ENCODE data around the gene ATP5F1E.
"Not testable (repeated sequence)": the region's sequence is repeated elsewhere in the genome, so short reads cannot be mapped to it uniquely, and the experiment has no call there.

ATP5F1E gene

DNA sequence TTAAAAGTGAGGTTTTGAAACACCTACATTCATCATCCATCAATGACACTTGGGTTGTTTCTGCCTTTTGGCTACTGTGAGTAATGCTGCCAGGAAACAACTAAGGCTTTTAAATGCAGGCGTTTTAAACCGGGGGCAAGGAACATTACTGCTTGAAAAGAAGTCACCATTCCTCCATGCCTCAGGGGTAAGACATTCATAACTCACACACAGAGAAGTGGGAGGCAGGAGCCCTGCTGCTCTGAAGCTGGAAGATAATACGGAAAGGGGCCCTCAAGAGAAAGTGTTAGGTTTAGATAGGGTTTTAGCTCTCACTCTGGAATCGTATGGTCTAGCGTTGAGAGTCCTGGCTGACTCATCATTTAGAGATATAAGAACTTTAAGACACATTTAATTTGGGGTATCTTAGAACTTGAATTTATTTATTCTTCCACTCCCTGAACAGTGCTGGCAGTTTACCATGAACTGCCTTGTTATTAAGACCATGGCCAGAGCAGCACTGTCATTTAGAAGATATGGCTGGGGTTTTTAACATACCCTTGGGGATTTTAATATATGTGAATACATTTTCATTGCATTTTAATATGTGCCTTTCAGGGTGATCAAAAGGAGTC, 11.1 kb downstream of the ATP5F1E start:
- DNase-seq (ENCODE audit: low read depth in 2 of 3, low spot score in 2 of 3), result no peak

DNA sequence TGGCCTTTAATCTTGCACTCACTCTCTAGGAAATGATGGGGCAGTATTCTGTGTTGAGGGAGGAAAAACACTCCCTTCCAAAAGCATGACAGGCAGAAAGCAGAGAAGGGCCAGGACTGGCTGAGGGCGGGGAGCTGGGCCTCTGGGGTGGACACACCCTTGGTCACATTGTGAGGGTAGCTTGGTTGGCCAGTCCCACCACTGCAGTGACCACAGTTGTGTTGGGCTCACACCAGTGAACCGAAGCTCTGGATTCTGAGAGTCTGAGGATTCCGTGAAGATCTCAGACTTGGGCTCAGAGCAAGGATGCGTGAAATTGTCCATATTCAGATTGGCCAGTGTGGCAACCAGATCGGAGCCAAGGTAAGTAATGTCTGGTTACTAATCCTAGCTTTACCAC, 12.9 kb downstream of the ATP5F1E start, which contains the start of gene TUBB1:
Gene TUBB1 (plus strand): TSS at position 213 of the 400 bp plus-strand sequence. CDS start 94 bp downstream, at position 307.
- no peak for DNase-seq (ENCODE audit: low read depth in 2 of 3, low spot score in 2 of 3)

DNA sequence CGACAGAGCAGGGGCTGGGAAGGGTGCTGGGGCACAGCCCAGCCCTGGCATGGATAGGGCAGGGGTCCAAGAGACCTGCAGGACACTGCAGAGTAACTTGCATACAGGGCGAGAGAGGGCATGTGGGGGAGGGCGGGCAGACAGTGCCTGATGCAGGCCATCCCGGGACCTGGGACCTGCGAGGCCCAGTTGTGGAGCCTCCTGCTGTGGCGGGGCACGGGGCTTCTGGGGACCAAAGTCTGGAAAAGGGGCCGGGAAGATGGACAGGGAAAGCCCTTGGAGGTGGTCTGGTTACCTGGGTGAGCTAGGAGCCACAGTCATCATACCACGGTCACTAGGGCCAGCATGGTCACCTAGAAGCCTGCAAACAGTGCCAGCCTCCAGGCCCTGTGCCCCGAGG, 13.3 kb downstream of the ATP5F1E start:
- no peak for DNase-seq (ENCODE audit: low read depth in 2 of 3, low spot score in 2 of 3)

- DNase-seq (ENCODE audit: low read depth in 2 of 3, low spot score in 2 of 3), result no peak
Observed at GRCh38 chr20:59017493-59018231, 14.5 kb downstream of the ATP5F1E start.

GRCh38 chr20:59016795-59017492, 15.2 kb downstream of the ATP5F1E start:
- no peak for DNase-seq (ENCODE audit: low read depth in 2 of 3, low spot score in 2 of 3)

DNA sequence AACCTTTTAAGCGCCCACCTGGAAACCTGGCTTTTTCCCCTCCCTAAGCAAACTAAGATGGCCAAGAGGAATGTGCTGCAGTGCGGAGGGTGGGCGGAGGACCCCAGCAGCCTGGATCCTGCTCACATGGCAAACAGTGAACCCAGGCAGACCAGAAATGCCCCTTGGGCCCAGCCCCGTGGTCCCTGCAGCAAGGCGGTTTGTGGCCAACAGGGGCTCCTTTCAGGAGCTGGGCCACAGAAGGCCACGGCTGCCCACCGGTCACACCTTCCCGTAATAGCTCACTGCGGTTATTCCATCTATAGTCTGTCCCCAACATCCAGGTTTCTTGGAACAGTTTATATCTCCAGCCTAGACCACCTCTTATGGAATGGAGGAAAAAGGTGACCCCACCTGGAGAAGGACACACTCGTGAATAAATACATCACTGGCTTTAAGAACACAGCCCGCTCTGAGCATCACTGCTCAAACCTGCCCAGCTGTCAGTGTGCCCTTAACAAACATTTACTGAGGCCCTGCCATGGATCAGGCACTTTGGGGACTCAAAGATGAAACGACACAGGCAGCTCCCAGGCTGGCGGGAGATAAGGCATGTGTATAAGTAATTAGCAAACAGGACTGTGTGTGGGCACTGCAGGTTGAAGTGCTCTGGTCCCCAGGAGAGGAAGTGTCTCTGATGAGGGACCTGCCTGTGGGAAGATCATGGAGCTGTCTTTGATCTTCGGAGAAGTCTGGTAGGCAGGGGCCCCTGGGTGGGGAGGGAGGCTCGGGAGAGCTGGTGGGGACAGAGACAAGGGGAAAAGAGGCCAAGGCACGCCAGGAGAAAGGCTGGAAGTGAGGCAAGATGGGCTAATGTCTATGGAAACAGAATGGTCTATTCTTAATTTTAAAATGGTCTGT, 16.1 kb downstream of the ATP5F1E start:
- DNase-seq (ENCODE audit: low read depth in 2 of 3, low spot score in 2 of 3), result no peak

DNA sequence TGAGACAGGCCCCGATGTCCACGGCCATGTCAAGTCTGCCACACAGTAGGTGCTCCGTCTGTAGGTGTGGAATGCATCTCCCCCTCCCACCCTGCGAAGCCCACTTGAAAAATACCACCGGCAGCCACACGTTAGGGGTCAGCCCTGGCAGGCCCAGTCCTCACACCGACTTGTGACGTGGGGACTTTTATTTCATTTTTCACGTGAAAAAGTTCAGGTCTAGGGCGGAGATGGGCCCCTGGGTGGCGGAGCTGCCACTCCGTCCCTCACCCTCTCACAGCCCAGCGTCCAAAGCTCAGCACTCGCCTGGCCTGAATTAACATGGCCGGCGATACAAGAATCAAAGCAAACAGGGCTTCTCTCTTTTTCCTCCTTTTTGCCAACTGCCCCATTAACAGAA, 16.7 kb downstream of the ATP5F1E start:
- DNase-seq (ENCODE audit: low read depth in 2 of 3, low spot score in 2 of 3), result no peak

DNA sequence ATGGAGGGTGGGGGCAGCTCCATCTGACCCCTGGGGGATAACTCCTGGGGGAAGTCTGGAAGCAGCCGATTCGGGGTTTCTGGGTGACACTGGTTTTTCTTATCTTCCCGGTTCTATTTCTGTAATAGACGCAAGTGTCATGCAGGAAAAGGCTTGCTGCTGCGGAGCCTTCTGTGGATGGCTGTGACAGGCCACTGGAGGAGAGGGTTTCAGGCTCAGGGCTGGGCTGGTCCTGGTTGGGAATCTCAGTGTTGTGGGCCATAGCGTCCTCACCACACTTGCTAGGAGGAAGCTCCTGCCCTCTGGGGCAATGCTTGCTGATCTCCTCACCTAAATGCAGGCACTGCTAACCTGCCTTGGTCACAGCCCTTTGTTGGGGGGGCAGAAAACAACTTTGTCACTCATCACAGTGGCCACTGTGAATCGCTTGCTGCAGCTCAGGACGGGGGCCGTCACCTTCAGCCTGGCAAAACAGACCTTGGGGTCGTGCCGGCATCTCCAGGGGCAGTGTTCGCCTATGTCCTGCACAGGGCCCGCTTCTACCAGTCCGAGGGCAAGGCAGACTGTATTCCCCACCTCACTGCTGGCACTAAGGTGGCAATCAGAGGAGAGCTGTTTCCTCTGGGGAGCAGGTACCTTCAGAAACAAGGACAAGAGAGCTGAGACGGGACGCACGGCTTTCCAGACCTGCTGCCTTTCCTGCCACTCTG, 17.3 kb downstream of the ATP5F1E start:
- no peak for DNase-seq (ENCODE audit: low read depth in 2 of 3, low spot score in 2 of 3)

- DNase-seq (ENCODE audit: low read depth in 2 of 3, low spot score in 2 of 3), result no peak
Observed at GRCh38 chr20:59013959-59014608, 18.1 kb downstream of the ATP5F1E start.

GRCh38 chr20:59013031-59013951, 18.8 kb downstream of the ATP5F1E start:
- DNase-seq (ENCODE audit: low read depth in 2 of 3, low spot score in 2 of 3), result no peak

DNA sequence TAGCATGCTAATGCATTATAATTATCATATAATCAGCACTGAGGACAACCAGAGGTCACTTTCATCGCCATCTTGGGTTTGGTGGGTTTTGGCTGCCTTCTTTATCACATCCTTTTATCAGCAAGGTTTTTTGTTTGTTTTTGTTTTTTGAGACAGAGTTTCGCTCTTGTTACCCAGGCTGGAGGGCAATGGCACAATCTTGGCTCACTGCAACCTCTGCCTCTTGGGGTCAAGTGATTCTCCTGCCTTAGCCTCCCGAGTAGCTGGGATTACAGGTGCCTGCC, 20.3 kb downstream of the ATP5F1E start:
- not testable (repeated sequence) for DNase-seq (ENCODE audit: low read depth in 2 of 3, low spot score in 2 of 3)

DNA sequence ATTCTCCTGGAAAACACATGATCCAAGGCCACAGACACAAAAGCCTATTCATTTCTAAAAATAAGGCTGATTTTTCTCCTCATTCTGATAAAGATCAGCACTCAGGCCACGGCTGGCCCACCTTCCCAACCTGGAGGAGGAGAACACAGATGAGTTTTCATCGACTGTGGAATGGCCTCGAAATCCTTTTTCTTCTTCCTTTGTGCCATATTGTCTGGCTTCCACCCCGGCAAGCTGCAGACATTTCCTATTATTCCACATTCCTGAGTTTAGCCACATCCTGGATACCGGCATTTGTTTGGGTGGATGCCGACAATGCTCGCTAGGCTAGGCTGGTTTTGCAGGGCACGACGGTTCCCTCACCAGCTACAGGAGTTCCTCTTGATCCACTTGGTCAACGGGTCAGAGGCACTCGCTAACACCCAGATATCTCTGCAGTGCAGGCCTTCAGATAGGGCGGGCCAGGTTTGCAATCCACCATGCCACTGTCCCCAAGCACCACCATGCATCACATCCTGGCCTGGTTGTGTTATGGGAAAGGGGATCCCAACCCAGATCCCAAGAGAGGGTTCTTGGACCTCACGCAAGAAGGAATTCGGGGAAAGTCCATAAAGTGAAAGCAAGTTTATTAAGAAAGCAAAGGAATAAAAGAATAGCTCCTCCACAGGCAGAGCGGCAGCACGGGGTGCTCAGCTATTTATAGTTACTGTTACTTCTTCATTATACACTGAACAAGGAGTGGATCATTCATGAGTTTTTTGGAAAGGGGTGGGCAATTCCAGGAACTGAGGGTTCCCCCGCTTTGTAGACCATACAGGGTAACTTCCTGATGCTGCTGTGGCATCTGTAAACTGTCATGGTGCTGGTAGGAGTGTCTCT, 20.9 kb downstream of the ATP5F1E start:
- no peak for DNase-seq (ENCODE audit: low read depth in 2 of 3, low spot score in 2 of 3)

DNA sequence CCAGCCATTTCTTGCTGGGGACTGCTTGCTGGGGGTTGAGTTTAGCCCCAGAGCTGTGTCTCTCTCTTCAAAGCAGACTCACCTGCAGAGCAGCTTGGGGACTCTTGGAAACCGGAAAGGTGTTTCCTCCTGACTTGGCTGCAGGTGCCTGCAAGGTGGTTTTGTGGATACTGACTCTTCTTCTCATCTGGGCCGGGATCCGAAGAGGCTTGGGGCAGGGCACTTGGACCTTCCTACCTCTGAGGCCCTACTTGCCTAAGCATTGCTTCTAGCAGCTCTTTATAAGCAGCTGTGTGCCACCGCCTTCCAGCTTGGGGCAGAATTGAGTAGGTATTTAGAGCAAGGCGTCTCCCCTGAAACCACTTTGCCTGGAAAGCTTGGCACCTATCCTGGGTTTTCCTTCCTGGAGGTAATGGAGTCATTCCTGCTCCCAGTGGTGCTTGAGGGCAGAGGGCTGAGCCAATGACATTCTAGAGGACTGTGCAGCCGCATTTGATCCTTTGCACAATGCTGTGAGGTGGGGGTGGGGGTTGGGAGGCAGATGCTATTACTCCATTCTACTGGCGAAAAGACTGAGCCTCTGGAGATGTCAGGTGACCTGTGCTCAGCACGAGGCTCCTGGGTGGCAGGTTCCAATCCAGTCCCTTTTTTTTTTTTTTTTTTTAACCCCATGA, 21.7 kb downstream of the ATP5F1E start:
- no peak for DNase-seq (ENCODE audit: low read depth in 2 of 3, low spot score in 2 of 3)

GRCh38 chr20:59008715-59009336, 23.3 kb downstream of the ATP5F1E start:
- no peak for DNase-seq (ENCODE audit: low read depth in 2 of 3, low spot score in 2 of 3)

GRCh38 chr20:59007665-59008511, 24.2 kb downstream of the ATP5F1E start:
- no peak for DNase-seq (ENCODE audit: low read depth in 2 of 3, low spot score in 2 of 3)

Measured in activated CD8-positive, alpha-beta memory T cell treated with anti-CD3 and anti-CD28 coated beads for 48 hours (primary cell).